ENCODE results near the gene EPS15.

- TF ChIP-seq CTCF (optimal IDR thresholded peaks at IDR 0.05 in 1 of 3, IDR thresholded peaks at IDR 0.05 in 1 of 3, conservative IDR thresholded peaks at IDR 0.05 in 1 of 3; ENCODE audit: extremely low read depth in 1 of 3, insufficient read depth in 2 of 3, low read length in 3 of 3) (no peak), EZH2 (IDR thresholded peaks at IDR 0.05; ENCODE audit: low read length) (no peak)
Measured at GRCh38 chr1:51425955-51426354, 93.1 kb downstream of the EPS15 start.

Data from keratinocyte (primary cell).